Common myeloid progenitor, CD34-positive (primary cell): ENCODE data around the gene PLCB4.
A peak's percentile ranks its signal among the peaks of the same experiment; 100 is the strongest.

Source experiments
- CTCF ChIA-PET: fragments of 350-600 bp; sonication (Branson Sonifier 250); formaldehyde crosslinking; loops from one replicate; lab custom pipeline; 2021; ENCODE audit warnings: antibody characterized with exemption; lab: Charles Lee
- POLR2A ChIA-PET: fragments of 350-600 bp; sonication (Branson Sonifier 250); formaldehyde crosslinking; loops from one replicate; lab custom pipeline; 2021; ENCODE audit warnings: antibody characterized with exemption; lab: Charles Lee
- DNase-seq, 3 donors: peaks; one replicate each; pipeline versions ENCODE4 v3.0.0 to v3.0.0-alpha.2; 2013
- H3K27ac ChIP-seq, 2 experiments: 1 replicate in 1 of 2; 2 replicates in 1 of 2; pipeline ENCODE4 v1.7.0; 2013; ENCODE audit warnings: inconsistent platforms in 2 of 2, low read length in 2 of 2, mild to moderate bottlenecking in 2 of 2, low read depth in 1 of 2, moderate library complexity in 1 of 2; ENCODE audit not compliant: severe bottlenecking in 2 of 2, insufficient read depth in 1 of 2, poor library complexity in 1 of 2
- H3K27me3 ChIP-seq, 5 experiments: replicated peaks in 2 of 5; 1 replicate in 3 of 5; 2 replicates in 2 of 5; pipeline versions ENCODE4 v1.6.1 to v1.7.0; 2013; ENCODE audit warnings: low read length in 4 of 5, mild to moderate bottlenecking in 2 of 5, moderate library complexity in 2 of 5, inconsistent platforms in 1 of 5; ENCODE audit not compliant: insufficient read depth in 5 of 5, control insufficient read depth in 4 of 5
- H3K36me3 ChIP-seq, 4 experiments: 1 replicate in 2 of 4; 2 replicates in 2 of 4; pipeline versions ENCODE4 v1.6.1 to v1.7.0; 2013; ENCODE audit warnings: low read length in 3 of 4, control low read depth in 1 of 4, mild to moderate bottlenecking in 1 of 4; ENCODE audit not compliant: control insufficient read depth in 4 of 4, insufficient read depth in 4 of 4
- H3K4me1 ChIP-seq, 4 experiments: 1 replicate in 3 of 4; 2 replicates in 1 of 4; pipeline versions ENCODE4 v1.6.1 to v1.7.1; 2013; ENCODE audit warnings: low read length in 3 of 4, mild to moderate bottlenecking in 3 of 4, control low read depth in 1 of 4, inconsistent platforms in 1 of 4, moderate library complexity in 1 of 4; ENCODE audit not compliant: control insufficient read depth in 4 of 4, insufficient read depth in 4 of 4; ENCODE audit errors: control extremely low read depth in 1 of 4
- H3K4me3 ChIP-seq, 7 experiments: 1 replicate in 4 of 7; 2 replicates in 3 of 7; pipeline versions ENCODE4 v1.5.1 to v1.7.0; 2013; ENCODE audit warnings: mild to moderate bottlenecking in 7 of 7, low read length in 6 of 7, moderate library complexity in 6 of 7, inconsistent platforms in 2 of 7, low read depth in 2 of 7, control low read depth in 1 of 7; ENCODE audit not compliant: insufficient read depth in 4 of 7, control insufficient read depth in 1 of 7; ENCODE audit errors: extremely low read depth in 1 of 7
- H3K9me3 ChIP-seq, 5 experiments: 1 replicate in 4 of 5; 2 replicates in 1 of 5; pipeline versions ENCODE4 v1.6.1 to v1.7.1; 2013; ENCODE audit warnings: low read length in 4 of 5, mild to moderate bottlenecking in 2 of 5, inconsistent platforms in 1 of 5, low read depth in 1 of 5, moderate library complexity in 1 of 5; ENCODE audit not compliant: control insufficient read depth in 4 of 5, insufficient read depth in 2 of 5; ENCODE audit errors: control extremely low read depth in 1 of 5
- WGBS: methylation state at CpG from one replicate; pipeline ENCODE4 v1.1.5; 2013; ENCODE audit not compliant: insufficient coverage; 5-methylcytosine and 5-hydroxymethylcytosine counted together

Gene PLCB4

GRCh38 chr20:9070304-9070703, 1.4 kb downstream of the PLCB4 start:
- peaks cover 0 to 2% (median 0%) of the 10 kb centered on the region in 5 experiments for H3K27me3 ChIP-seq
- no peaks in the 10 kb centered on the region for H3K36me3 ChIP-seq

GRCh38 chr20:9071976-9072726, 3.3 kb downstream of the PLCB4 start:
- peaks cover 0 to 2% (median 0%) of the 10 kb centered on the region in 5 experiments for H3K27me3 ChIP-seq
- POLR2A ChIA-PET = no interaction called here
- no peak overlapping the region for H3K27ac ChIP-seq
- no peaks in the 10 kb centered on the region for H3K36me3 ChIP-seq
- WGBS = no CpG with 5 or more reads among the region's 2 CpGs
- peaks cover 5 to 45% (median 29%) of the 10 kb centered on the region in 4 experiments for H3K4me1 ChIP-seq
- no peaks in the 10 kb centered on the region for H3K9me3 ChIP-seq
- DNase-seq = peak in 1 of 3 donors; percentile 25
- CTCF ChIA-PET = interaction anchor here (1.0 to 1.4 kb wide), 5 partner anchors 19 to 249 kb away, joined by 3 to 4 read pairs (median 4); no protein-coding TSS in a partner anchor
- no peak overlapping the region for H3K4me3 ChIP-seq

More at GRCh38 chr20:9070304-9070703, 1.4 kb downstream of the PLCB4 start:
- peaks cover 5 to 45% (median 29%) of the 10 kb centered on the region in 4 experiments for H3K4me1 ChIP-seq
- H3K4me3 ChIP-seq = no peak overlapping the region
- WGBS = 90% methylated on average over 2 of the region's 3 CpGs
- no peaks in the 10 kb centered on the region for H3K9me3 ChIP-seq
- ChIA-PET CTCF (interaction anchor here (1.2 to 1.7 kb wide), 2 partner anchors 29 to 89 kb away, joined by 3 to 4 read pairs; no protein-coding TSS in a partner anchor), POLR2A (no interaction called here)
- DNase-seq = no peak
- no peak overlapping the region for H3K27ac ChIP-seq

- no peak overlapping the region for H3K4me3 ChIP-seq
- POLR2A ChIA-PET = no interaction called here
- WGBS = 40% methylated on average over 1 of the region's 3 CpGs
- DNase-seq = peak; percentile 20 to 78 (median 76)
- CTCF ChIA-PET = interaction anchor here (1.0 to 1.6 kb wide), 5 partner anchors 10 to 248 kb away, joined by 3 to 5 read pairs (median 4); no protein-coding TSS in a partner anchor
- no peaks in the 10 kb centered on the region for H3K36me3 ChIP-seq
- no peak overlapping the region for H3K27ac ChIP-seq
- peaks cover 5 to 37% (median 23%) of the 10 kb centered on the region in 4 experiments for H3K4me1 ChIP-seq
- no peaks in the 10 kb centered on the region for H3K9me3 ChIP-seq
- peaks cover 0 to 2% (median 0%) of the 10 kb centered on the region in 5 experiments for H3K27me3 ChIP-seq
Observed at GRCh38 chr20:9072861-9073500, 4.1 kb downstream of the PLCB4 start.

- H3K27ac ChIP-seq = no peak overlapping the region
- peaks cover 0 to 2% (median 0%) of the 10 kb centered on the region in 5 experiments for H3K27me3 ChIP-seq
- no peak overlapping the region for H3K4me3 ChIP-seq
- 92% methylated on average over 2 of the region's 6 CpGs for whole genome bisulfite sequencing
- DNase-seq = no peak
- no peaks in the 10 kb centered on the region for H3K36me3 ChIP-seq
- ChIA-PET CTCF (interaction anchor here (1.2 to 1.6 kb wide), 3 partner anchors 23 to 284 kb away, joined by 3 to 5 read pairs (median 3); no protein-coding TSS in a partner anchor), POLR2A (no interaction called here)
- H3K4me1 ChIP-seq = peaks cover 5 to 24% (median 15%) of the 10 kb centered on the region in 4 experiments
- H3K9me3 ChIP-seq = no peaks in the 10 kb centered on the region
Observed at GRCh38 chr20:9075264-9076095, 6.6 kb downstream of the PLCB4 start.

GRCh38 chr20:9076440-9076839, 7.6 kb downstream of the PLCB4 start:
- H3K27me3 ChIP-seq = peaks cover 0 to 2% (median 0%) of the 10 kb centered on the region in 5 experiments
- ChIA-PET POLR2A (no interaction called here), CTCF (interaction anchor here (1.2 to 1.6 kb wide), 3 partner anchors 24 to 283 kb away, joined by 3 to 5 read pairs (median 3); no protein-coding TSS in a partner anchor)
- H3K4me3 ChIP-seq = no peak overlapping the region
- DNase-seq = no peak
- no peak overlapping the region for H3K27ac ChIP-seq
- H3K9me3 ChIP-seq = no peaks in the 10 kb centered on the region
- no peaks in the 10 kb centered on the region for H3K36me3 ChIP-seq
- 100% methylated on average over 2 of the region's 2 CpGs for WGBS
- H3K4me1 ChIP-seq = peaks cover 5 to 24% (median 15%) of the 10 kb centered on the region in 4 experiments

- ChIA-PET CTCF (interaction anchor here (1.5 kb wide), 1 partner anchor 12 kb away, joined by 3 read pairs; no protein-coding TSS in a partner anchor), POLR2A (no interaction called here)
Observed at GRCh38 chr20:9078826-9079731, 10.2 kb downstream of the PLCB4 start.

More at GRCh38 chr20:9078826-9079731, 10.2 kb downstream of the PLCB4 start:
- H3K27ac ChIP-seq = no peak overlapping the region
- 96% methylated on average over 4 of the region's 5 CpGs for WGBS
- no peak for DNase-seq
- no peak overlapping the region for H3K4me3 ChIP-seq
- peaks cover 2 to 10% (median 7%) of the 10 kb centered on the region in 4 experiments for H3K4me1 ChIP-seq
- no peaks in the 10 kb centered on the region for H3K9me3 ChIP-seq
- H3K36me3 ChIP-seq = no peaks in the 10 kb centered on the region
- H3K27me3 ChIP-seq = peaks cover 0 to 2% (median 0%) of the 10 kb centered on the region in 5 experiments
